ENCODE data around the gene FCRLB. TPM values are rescaled to one million over a fixed set of nuclear protein-coding genes. Genes with fewer than 3 reads are reported as not detected.
"Not testable (repeated sequence)": the region's sequence is repeated elsewhere in the genome, so short reads cannot be mapped to it uniquely, and the experiment has no call there.

The FCRLB gene
- total RNA-seq, 1 donor from 2014 or later, result 0.34 TPM

DNA sequence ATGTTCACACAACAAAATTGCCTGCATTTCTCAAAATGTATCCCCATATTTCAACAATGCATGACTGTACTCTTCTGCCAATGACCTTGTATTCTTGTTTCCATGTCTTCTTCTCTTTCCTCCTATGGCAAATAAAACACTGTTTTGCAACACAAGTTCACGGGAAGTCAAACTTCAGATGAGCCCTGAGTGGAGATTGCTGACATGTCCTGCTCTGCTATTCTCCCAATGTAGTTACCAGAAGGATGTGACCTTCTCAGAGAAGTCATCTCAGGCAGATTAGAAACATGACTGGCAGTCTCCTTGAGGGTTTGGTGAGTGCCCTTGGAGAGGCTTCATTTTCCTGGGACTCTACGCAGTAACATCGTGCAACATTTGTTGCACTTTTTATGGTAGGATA is 42.8 kb upstream of the FCRLB start:
- no peaks in the 10 kb centered on the region for H3K4me1 Mint-ChIP-seq (ENCODE audit: low read depth, unreplicated experiment)
- no peak for TF ChIP-seq CTCF (IDR thresholded peaks at IDR 0.05; ENCODE audit: partially characterized antibody, unreplicated experiment)
- H3K27me3 Mint-ChIP-seq (ENCODE audit: unreplicated experiment), result peaks cover 3% of the 10 kb centered on the region
- no peaks in the 10 kb centered on the region for H3K36me3 Mint-ChIP-seq (ENCODE audit: unreplicated experiment)
- H3K27ac Mint-ChIP-seq (ENCODE audit: unreplicated experiment), result no peak overlapping the region
- no peak for DNase-seq
- no peak overlapping the region for H3K4me3 Mint-ChIP-seq (ENCODE audit: unreplicated experiment)
- H3K9me3 Mint-ChIP-seq (ENCODE audit: unreplicated experiment), result no peaks in the 10 kb centered on the region

- Mint-ChIP-seq H3K9me3 (ENCODE audit: unreplicated experiment) (no peaks in the 10 kb centered on the region), H3K27ac (ENCODE audit: unreplicated experiment) (no peak overlapping the region), H3K4me1 (ENCODE audit: low read depth, unreplicated experiment) (no peaks in the 10 kb centered on the region), H3K27me3 (ENCODE audit: unreplicated experiment) (peaks cover 2% of the 10 kb centered on the region), H3K36me3 (ENCODE audit: unreplicated experiment) (no peaks in the 10 kb centered on the region), H3K4me3 (ENCODE audit: unreplicated experiment) (no peak overlapping the region)
- TF ChIP-seq CTCF (IDR thresholded peaks at IDR 0.05; ENCODE audit: partially characterized antibody, unreplicated experiment), result no peak
- no peak for DNase-seq
Measured at GRCh38 chr1:161681879-161682278, 39.5 kb upstream of the FCRLB start.

DNA sequence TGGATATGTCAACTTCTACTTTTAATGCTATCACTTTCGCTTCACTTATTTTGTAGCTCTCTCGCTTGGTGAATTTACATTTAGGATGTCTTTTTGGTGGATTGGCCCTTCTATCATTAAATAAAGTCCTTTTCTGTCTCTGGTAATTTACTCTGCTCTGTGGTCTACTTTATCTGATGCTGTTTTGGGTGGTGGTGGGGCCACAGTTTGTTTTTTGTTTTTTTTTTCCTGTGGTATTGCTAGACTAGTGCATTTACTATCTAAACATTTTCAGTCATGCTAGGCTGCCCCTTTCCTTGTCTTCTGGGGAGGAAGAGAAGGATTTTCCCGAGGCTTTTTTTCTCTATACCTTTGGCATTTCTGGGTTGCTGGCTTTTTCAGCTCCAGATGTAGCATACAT is 32.4 kb upstream of the FCRLB start:
- DNase-seq, result no peak

DNA sequence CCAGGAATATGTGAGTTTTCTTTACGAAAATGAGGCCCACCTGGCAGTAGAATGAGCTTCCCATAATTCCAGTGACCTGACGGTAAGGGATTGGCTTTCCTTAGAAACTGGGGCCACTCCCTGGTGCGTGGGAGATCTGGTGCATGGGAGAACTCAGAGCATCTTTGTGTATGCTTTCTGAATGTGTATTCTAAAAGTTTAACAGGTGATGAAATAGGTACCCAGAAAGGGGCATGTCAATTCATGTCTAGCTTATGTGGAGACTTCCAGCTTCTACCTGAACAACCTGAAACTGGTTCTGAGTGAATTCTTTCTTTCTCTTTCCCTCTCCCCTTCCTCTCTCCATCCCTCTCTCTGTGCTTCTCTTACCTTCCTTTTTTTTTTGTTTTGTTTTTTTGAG is 29.5 kb upstream of the FCRLB start:
- no peaks in the 10 kb centered on the region for H3K4me1 Mint-ChIP-seq (ENCODE audit: low read depth, unreplicated experiment)
- no peaks in the 10 kb centered on the region for H3K36me3 Mint-ChIP-seq (ENCODE audit: unreplicated experiment)
- DNase-seq, result no peak
- H3K4me3 Mint-ChIP-seq (ENCODE audit: unreplicated experiment), result no peak overlapping the region
- no peak for TF ChIP-seq CTCF (IDR thresholded peaks at IDR 0.05; ENCODE audit: partially characterized antibody, unreplicated experiment)
- H3K27ac Mint-ChIP-seq (ENCODE audit: unreplicated experiment), result no peak overlapping the region
- H3K9me3 Mint-ChIP-seq (ENCODE audit: unreplicated experiment), result no peaks in the 10 kb centered on the region
- H3K27me3 Mint-ChIP-seq (ENCODE audit: unreplicated experiment), result no peaks in the 10 kb centered on the region

More for the DNA sequence above, 32.4 kb upstream of the FCRLB start:
- TF ChIP-seq CTCF (IDR thresholded peaks at IDR 0.05; ENCODE audit: partially characterized antibody, unreplicated experiment), result no peak
- H3K36me3 Mint-ChIP-seq (ENCODE audit: unreplicated experiment), result no peaks in the 10 kb centered on the region
- H3K27ac Mint-ChIP-seq (ENCODE audit: unreplicated experiment), result no peak overlapping the region
- no peaks in the 10 kb centered on the region for H3K4me1 Mint-ChIP-seq (ENCODE audit: low read depth, unreplicated experiment)
- no peak overlapping the region for H3K4me3 Mint-ChIP-seq (ENCODE audit: unreplicated experiment)
- no peaks in the 10 kb centered on the region for H3K27me3 Mint-ChIP-seq (ENCODE audit: unreplicated experiment)
- H3K9me3 Mint-ChIP-seq (ENCODE audit: unreplicated experiment), result no peaks in the 10 kb centered on the region

DNA sequence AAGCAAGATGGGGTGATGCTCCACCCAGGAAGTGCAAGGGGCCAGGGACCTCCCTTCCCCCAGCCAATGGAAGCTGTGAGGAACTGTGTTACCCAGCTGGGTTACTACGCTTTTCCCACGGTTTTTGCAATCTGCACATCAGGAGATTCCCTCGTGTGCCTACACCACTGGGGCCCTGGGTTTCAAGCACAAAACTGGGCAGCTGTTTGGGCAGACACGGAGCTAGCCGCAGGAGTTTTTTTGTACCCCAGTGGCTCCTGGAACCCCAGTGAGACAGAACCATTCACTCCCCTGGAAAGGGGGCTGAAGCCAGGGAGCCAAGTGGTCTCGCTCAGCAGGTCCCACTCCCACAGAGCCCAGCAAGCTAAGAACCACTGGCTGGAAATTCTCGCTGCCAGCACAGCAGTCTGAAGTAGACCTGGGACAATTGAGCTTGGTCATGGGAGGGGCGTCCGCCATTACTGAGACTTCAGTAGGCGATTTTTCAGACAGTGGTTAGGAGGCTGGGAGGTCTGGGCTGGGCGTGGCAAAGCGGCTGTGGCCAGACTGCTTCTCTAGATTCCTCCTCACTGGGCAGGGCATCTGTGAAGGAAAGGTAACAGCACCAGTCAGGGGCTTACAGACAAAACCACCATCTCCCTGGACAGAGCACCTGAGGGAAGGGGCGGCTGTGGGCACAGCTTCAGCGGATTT is 28.2 kb upstream of the FCRLB start:
- H3K36me3 Mint-ChIP-seq (ENCODE audit: unreplicated experiment); H3K4me1 Mint-ChIP-seq (ENCODE audit: low read depth, unreplicated experiment); H3K27ac Mint-ChIP-seq (ENCODE audit: unreplicated experiment); H3K9me3 Mint-ChIP-seq (ENCODE audit: unreplicated experiment); DNase-seq; H3K4me3 Mint-ChIP-seq (ENCODE audit: unreplicated experiment); H3K27me3 Mint-ChIP-seq (ENCODE audit: unreplicated experiment): not testable (repeated sequence)

GRCh38 chr1:161698302-161698701 is 23.0 kb upstream of the FCRLB start:
- H3K36me3 Mint-ChIP-seq (ENCODE audit: unreplicated experiment); H3K9me3 Mint-ChIP-seq (ENCODE audit: unreplicated experiment); H3K4me1 Mint-ChIP-seq (ENCODE audit: low read depth, unreplicated experiment); DNase-seq; H3K27ac Mint-ChIP-seq (ENCODE audit: unreplicated experiment); H3K27me3 Mint-ChIP-seq (ENCODE audit: unreplicated experiment); H3K4me3 Mint-ChIP-seq (ENCODE audit: unreplicated experiment): not testable (repeated sequence)
